ENCODE data around the gene GZMA.

The GZMA gene

DNA sequence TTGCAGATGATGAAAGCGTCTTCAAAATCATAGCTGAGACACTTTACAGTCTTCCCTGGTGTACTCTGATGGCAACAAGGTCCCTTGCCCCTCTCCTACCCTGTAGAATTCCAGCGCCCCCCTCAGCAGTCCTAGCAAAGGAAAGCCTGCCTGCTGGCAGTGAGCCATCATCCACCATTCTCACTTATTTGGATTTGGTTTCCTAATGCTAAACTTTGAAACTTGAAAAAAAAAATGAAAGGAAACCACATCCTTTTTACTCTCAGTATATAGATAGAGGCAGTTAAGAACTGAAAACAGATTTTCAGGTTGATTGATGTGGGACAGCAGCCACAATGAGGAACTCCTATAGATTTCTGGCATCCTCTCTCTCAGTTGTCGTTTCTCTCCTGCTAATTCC is at the start of gene GZMA:
TSS of gene GZMA (plus strand) at position 299 of the 400 bp plus-strand sequence. CDS start at position 336, 37 bp downstream.
- no peaks in the 10 kb centered on the region for H3K27me3 Mint-ChIP-seq (ENCODE audit: low read depth)
- no peaks in the 10 kb centered on the region for H3K4me1 Mint-ChIP-seq
- H3K27ac Mint-ChIP-seq: no peak within 1 kb of the TSS
- TF ChIP-seq, protein P1, sequence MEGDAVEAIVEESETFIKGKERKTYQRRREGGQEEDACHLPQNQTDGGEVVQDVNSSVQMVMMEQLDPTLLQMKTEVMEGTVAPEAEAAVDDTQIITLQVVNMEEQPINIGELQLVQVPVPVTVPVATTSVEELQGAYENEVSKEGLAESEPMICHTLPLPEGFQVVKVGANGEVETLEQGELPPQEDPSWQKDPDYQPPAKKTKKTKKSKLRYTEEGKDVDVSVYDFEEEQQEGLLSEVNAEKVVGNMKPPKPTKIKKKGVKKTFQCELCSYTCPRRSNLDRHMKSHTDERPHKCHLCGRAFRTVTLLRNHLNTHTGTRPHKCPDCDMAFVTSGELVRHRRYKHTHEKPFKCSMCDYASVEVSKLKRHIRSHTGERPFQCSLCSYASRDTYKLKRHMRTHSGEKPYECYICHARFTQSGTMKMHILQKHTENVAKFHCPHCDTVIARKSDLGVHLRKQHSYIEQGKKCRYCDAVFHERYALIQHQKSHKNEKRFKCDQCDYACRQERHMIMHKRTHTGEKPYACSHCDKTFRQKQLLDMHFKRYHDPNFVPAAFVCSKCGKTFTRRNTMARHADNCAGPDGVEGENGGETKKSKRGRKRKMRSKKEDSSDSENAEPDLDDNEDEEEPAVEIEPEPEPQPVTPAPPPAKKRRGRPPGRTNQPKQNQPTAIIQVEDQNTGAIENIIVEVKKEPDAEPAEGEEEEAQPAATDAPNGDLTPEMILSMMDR (IDR thresholded peaks at IDR 0.05; ENCODE audit: unreplicated experiment in 3 of 3): no peak
- H3K36me3 Mint-ChIP-seq (ENCODE audit: low read depth): no peaks in the 10 kb centered on the region
- H3K9me3 Mint-ChIP-seq: no peaks in the 10 kb centered on the region
- no peak within 1 kb of the TSS for H3K4me3 Mint-ChIP-seq

GRCh38 chr5:55055183-55055582 is 47.3 kb upstream of the GZMA start:
- H3K27ac Mint-ChIP-seq: no peak overlapping the region

GRCh38 chr5:55062039-55062779 is 40.2 kb upstream of the GZMA start:
- H3K4me1 Mint-ChIP-seq: no peaks in the 10 kb centered on the region
- H3K36me3 Mint-ChIP-seq (ENCODE audit: low read depth): no peaks in the 10 kb centered on the region
- H3K9me3 Mint-ChIP-seq: peaks cover 3% of the 10 kb centered on the region
- no peak overlapping the region for H3K27ac Mint-ChIP-seq
- H3K4me3 Mint-ChIP-seq: no peak overlapping the region
- TF ChIP-seq, protein P1 (IDR thresholded peaks at IDR 0.05; ENCODE audit: unreplicated experiment in 3 of 3): no peak
- no peaks in the 10 kb centered on the region for H3K27me3 Mint-ChIP-seq (ENCODE audit: low read depth)

More at GRCh38 chr5:55055183-55055582, 47.3 kb upstream of the GZMA start:
- H3K36me3 Mint-ChIP-seq (ENCODE audit: low read depth): no peaks in the 10 kb centered on the region
- TF ChIP-seq, protein P1 (IDR thresholded peaks at IDR 0.05; ENCODE audit: unreplicated experiment in 3 of 3): no peak
- no peaks in the 10 kb centered on the region for H3K27me3 Mint-ChIP-seq (ENCODE audit: low read depth)
- no peak overlapping the region for H3K4me3 Mint-ChIP-seq
- H3K9me3 Mint-ChIP-seq: peaks cover 13% of the 10 kb centered on the region
- H3K4me1 Mint-ChIP-seq: no peaks in the 10 kb centered on the region

- H3K4me1 Mint-ChIP-seq: no peaks in the 10 kb centered on the region
- H3K4me3 Mint-ChIP-seq: no peak overlapping the region
- no peaks in the 10 kb centered on the region for H3K36me3 Mint-ChIP-seq (ENCODE audit: low read depth)
- no peak overlapping the region for H3K27ac Mint-ChIP-seq
- TF ChIP-seq, protein P1 (IDR thresholded peaks at IDR 0.05; ENCODE audit: unreplicated experiment in 3 of 3): no peak
- H3K27me3 Mint-ChIP-seq (ENCODE audit: low read depth): no peaks in the 10 kb centered on the region
- peaks cover 3% of the 10 kb centered on the region for H3K9me3 Mint-ChIP-seq
These were observed 39.1 kb upstream of the GZMA start for GRCh38 chr5:55063220-55063863.

DNA sequence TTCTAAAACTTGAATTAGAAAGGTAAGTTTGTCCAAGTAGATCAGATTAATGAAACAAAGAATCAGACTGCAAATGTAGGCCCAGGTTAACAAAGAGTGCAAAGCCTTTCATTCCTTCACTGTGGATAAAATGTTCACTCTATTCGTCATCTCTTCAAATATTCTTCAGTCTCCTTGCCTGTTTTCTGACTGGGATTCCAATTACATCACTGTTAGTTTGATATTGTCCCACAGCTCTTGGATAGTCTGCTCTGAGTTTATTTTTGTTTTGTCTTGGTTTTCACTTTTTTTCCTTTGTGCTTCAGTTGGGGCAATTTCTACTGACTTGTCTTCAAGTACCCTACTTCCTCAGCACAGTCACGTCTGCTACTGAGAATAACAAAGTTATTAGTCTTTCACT is 38.5 kb upstream of the GZMA start:
- Mint-ChIP-seq H3K4me3 (no peak overlapping the region), H3K4me1 (no peaks in the 10 kb centered on the region), H3K27ac (no peak overlapping the region), H3K9me3 (peaks cover 3% of the 10 kb centered on the region), H3K27me3 (ENCODE audit: low read depth) (no peaks in the 10 kb centered on the region), H3K36me3 (ENCODE audit: low read depth) (no peaks in the 10 kb centered on the region)
- TF ChIP-seq, protein P1 (IDR thresholded peaks at IDR 0.05; ENCODE audit: unreplicated experiment in 3 of 3): no peak

Data from nephron (organoid).